Activated CD4-positive, alpha-beta memory T cell treated with anti-CD3 and anti-CD28 coated beads, Interleukin-2, amount 10 ng/mL, durations not matched to agents 7 days and 5 days (primary cell): ENCODE results near the gene VASP. TPM values are rescaled to one million over a fixed set of nuclear protein-coding genes. Genes with fewer than 3 reads are reported as not detected.

Source experiments
- CTCF ChIA-PET: fragments of 350-600 bp; sonication (Branson Sonifier 250); formaldehyde crosslinking; loops from one replicate; lab custom pipeline; 2021; ENCODE audit warnings: antibody characterized with exemption, inconsistent platforms; lab: Charles Lee
- POLR2A ChIA-PET: fragments of 350-600 bp; sonication (Branson Sonifier 250); formaldehyde crosslinking; loops from one replicate; lab custom pipeline; 2021; ENCODE audit warnings: antibody characterized with exemption; lab: Charles Lee
- DNase-seq: peaks from one replicate; pipeline ENCODE4 v3.0.0-alpha.2; 2020
- H3K27ac Mint-ChIP-seq: one replicate; pipeline ENCODE4 v1.8.0; 2021; ENCODE audit warnings: mild to moderate bottlenecking, mixed read lengths
- H3K27me3 Mint-ChIP-seq: one replicate; pipeline ENCODE4 v1.8.0; 2021; ENCODE audit warnings: mixed read lengths
- H3K36me3 Mint-ChIP-seq: one replicate; pipeline ENCODE4 v1.8.0; 2021; ENCODE audit warnings: low read depth, mixed read lengths
- H3K4me1 Mint-ChIP-seq: one replicate; pipeline ENCODE4 v1.8.0; 2021; ENCODE audit warnings: mixed read lengths
- H3K4me3 Mint-ChIP-seq: one replicate; pipeline ENCODE4 v1.8.0; 2021; ENCODE audit warnings: mild to moderate bottlenecking, mixed read lengths
- H3K9me3 Mint-ChIP-seq: one replicate; pipeline ENCODE4 v1.8.0; 2021; ENCODE audit warnings: mixed read lengths
- total RNA-seq, 2 experiments: library from RNA; stranded (reverse); gene quantifications; one replicate each; pipeline ENCODE4 v1.2.3, GENCODE V29; 2021

VASP gene
- total RNA-seq, 2 experiments from 2014 or later, result 224 to 233 TPM

GRCh38 chr19:45526143-45526542 lies 18.9 kb downstream of the VASP start:
- Mint-ChIP-seq H3K4me1 (peaks cover 30% of the 10 kb centered on the region), H3K27ac (no peak overlapping the region), H3K27me3 (no peaks in the 10 kb centered on the region), H3K4me3 (no peak overlapping the region), H3K36me3 (peaks cover 61% of the 10 kb centered on the region), H3K9me3 (no peaks in the 10 kb centered on the region)
- DNase-seq, result no peak
- POLR2A ChIA-PET, result interaction anchor here (0.7 kb wide), 1 partner anchor 18 kb away, joined by 3 read pairs; no protein-coding TSS in a partner anchor
- CTCF ChIA-PET, result interaction anchor here (1.3 kb wide), 1 partner anchor 32 kb away, joined by 7 read pairs; no protein-coding TSS in a partner anchor

- Mint-ChIP-seq H3K36me3 (peaks cover 62% of the 10 kb centered on the region), H3K27me3 (no peaks in the 10 kb centered on the region), H3K4me1 (peaks cover 25% of the 10 kb centered on the region), H3K9me3 (peaks cover 6% of the 10 kb centered on the region), H3K4me3 (no peak overlapping the region), H3K27ac (no peak overlapping the region)
- ChIA-PET POLR2A (interaction anchor here (0.8 to 1.3 kb wide), 3 partner anchors 45 to 119 kb away, joined by 3 to 5 read pairs (median 3); no protein-coding TSS in a partner anchor), CTCF (interaction anchor here (0.6 to 1.2 kb wide), 2 partner anchors 32 to 47 kb away, joined by 3 to 5 read pairs; no protein-coding TSS in a partner anchor)
- DNase-seq, result no peak
Measured at GRCh38 chr19:45526971-45527370, 19.7 kb downstream of the VASP start.

GRCh38 chr19:45527731-45528130 lies 20.5 kb downstream of the VASP start:
- H3K4me1 Mint-ChIP-seq, result peaks cover 22% of the 10 kb centered on the region
- ChIA-PET CTCF (interaction anchor here (0.6 to 1.2 kb wide), 2 partner anchors 31 to 46 kb away, joined by 3 to 5 read pairs; no protein-coding TSS in a partner anchor), POLR2A (interaction anchor here (0.8 to 1.3 kb wide), 3 partner anchors 44 to 118 kb away, joined by 3 to 5 read pairs (median 3); no protein-coding TSS in a partner anchor)
- H3K4me3 Mint-ChIP-seq, result no peak overlapping the region
- no peak for DNase-seq
- no peak overlapping the region for H3K27ac Mint-ChIP-seq
- H3K27me3 Mint-ChIP-seq, result no peaks in the 10 kb centered on the region
- peaks cover 10% of the 10 kb centered on the region for H3K9me3 Mint-ChIP-seq
- peaks cover 59% of the 10 kb centered on the region for H3K36me3 Mint-ChIP-seq

GRCh38 chr19:45528149-45528743 lies 21.0 kb downstream of the VASP start:
- Mint-ChIP-seq H3K27ac (no peak overlapping the region), H3K36me3 (peaks cover 56% of the 10 kb centered on the region), H3K4me1 (peaks cover 18% of the 10 kb centered on the region), H3K4me3 (no peak overlapping the region), H3K27me3 (no peaks in the 10 kb centered on the region), H3K9me3 (peaks cover 10% of the 10 kb centered on the region)
- ChIA-PET POLR2A (interaction anchor here (1.3 kb wide), 1 partner anchor 117 kb away, joined by 5 read pairs; no protein-coding TSS in a partner anchor), CTCF (interaction anchor here (1.5 kb wide), 1 partner anchor 114 kb away, joined by 8 read pairs; no protein-coding TSS in a partner anchor)
- DNase-seq, result no peak

GRCh38 chr19:45528744-45529419 lies 21.6 kb downstream of the VASP start:
- DNase-seq, result no peak
- Mint-ChIP-seq H3K4me3 (no peak overlapping the region), H3K27me3 (no peaks in the 10 kb centered on the region), H3K4me1 (peaks cover 12% of the 10 kb centered on the region), H3K27ac (no peak overlapping the region), H3K9me3 (peaks cover 10% of the 10 kb centered on the region), H3K36me3 (peaks cover 49% of the 10 kb centered on the region)
- POLR2A ChIA-PET, result interaction anchor here (0.5 to 0.6 kb wide), 2 partner anchors 150 to 1611 kb away, joined by 3 read pairs; no protein-coding TSS in a partner anchor
- CTCF ChIA-PET, result interaction anchor here (1.5 kb wide), 1 partner anchor 113 kb away, joined by 8 read pairs; no protein-coding TSS in a partner anchor

GRCh38 chr19:45529420-45529785 lies 22.1 kb downstream of the VASP start:
- H3K27ac Mint-ChIP-seq, result no peak overlapping the region
- no peak for DNase-seq
- peaks cover 11% of the 10 kb centered on the region for H3K4me1 Mint-ChIP-seq
- peaks cover 10% of the 10 kb centered on the region for H3K9me3 Mint-ChIP-seq
- H3K4me3 Mint-ChIP-seq, result no peak overlapping the region
- no peaks in the 10 kb centered on the region for H3K27me3 Mint-ChIP-seq
- ChIA-PET POLR2A (interaction anchor here (0.5 to 1.7 kb wide), 3 partner anchors 14 to 1610 kb away, joined by 3 to 6 read pairs (median 3); no protein-coding TSS in a partner anchor), CTCF (interaction anchor here (1.5 kb wide), 1 partner anchor 113 kb away, joined by 8 read pairs; no protein-coding TSS in a partner anchor)
- H3K36me3 Mint-ChIP-seq, result peaks cover 44% of the 10 kb centered on the region

- Mint-ChIP-seq H3K4me3 (no peak overlapping the region), H3K27me3 (no peaks in the 10 kb centered on the region), H3K27ac (no peak overlapping the region), H3K4me1 (peaks cover 4% of the 10 kb centered on the region), H3K36me3 (peaks cover 29% of the 10 kb centered on the region), H3K9me3 (peaks cover 10% of the 10 kb centered on the region)
- ChIA-PET CTCF (interaction anchor here (0.7 to 1.0 kb wide), 4 partner anchors 16 to 75 kb away, joined by 3 to 9 read pairs (median 5); no protein-coding TSS in a partner anchor), POLR2A (interaction anchor here (1.3 to 1.7 kb wide), 2 partner anchors 13 to 16 kb away, joined by 3 to 6 read pairs; no protein-coding TSS in a partner anchor)
- no peak for DNase-seq
Measured at GRCh38 chr19:45531349-45531748, 24.1 kb downstream of the VASP start.

- Mint-ChIP-seq H3K36me3 (peaks cover 10% of the 10 kb centered on the region), H3K27me3 (no peaks in the 10 kb centered on the region), H3K4me3 (no peak overlapping the region), H3K27ac (no peak overlapping the region), H3K4me1 (peaks cover 7% of the 10 kb centered on the region), H3K9me3 (peaks cover 7% of the 10 kb centered on the region)
- POLR2A ChIA-PET, result no interaction called here
- CTCF ChIA-PET, result no interaction called here
- DNase-seq, result no peak
Measured at GRCh38 chr19:45539459-45539858, 32.2 kb downstream of the VASP start.

- H3K27ac Mint-ChIP-seq, result no peak overlapping the region
- H3K36me3 Mint-ChIP-seq, result peaks cover 4% of the 10 kb centered on the region
- peaks cover 7% of the 10 kb centered on the region for H3K9me3 Mint-ChIP-seq
- H3K27me3 Mint-ChIP-seq, result no peaks in the 10 kb centered on the region
- no peak overlapping the region for H3K4me3 Mint-ChIP-seq
- POLR2A ChIA-PET, result no interaction called here
- CTCF ChIA-PET, result interaction anchor here (2.1 kb wide), 1 partner anchor 16 kb away, joined by 9 read pairs; no protein-coding TSS in a partner anchor
- peaks cover 7% of the 10 kb centered on the region for H3K4me1 Mint-ChIP-seq
- DNase-seq, result no peak
Measured at GRCh38 chr19:45542234-45542668, 35.0 kb downstream of the VASP start.

GRCh38 chr19:45547211-45547770 lies 40.0 kb downstream of the VASP start:
- POLR2A ChIA-PET, result no interaction called here
- Mint-ChIP-seq H3K4me1 (peaks cover 7% of the 10 kb centered on the region), H3K4me3 (no peak overlapping the region), H3K9me3 (no peaks in the 10 kb centered on the region), H3K27ac (no peak overlapping the region), H3K27me3 (no peaks in the 10 kb centered on the region), H3K36me3 (no peaks in the 10 kb centered on the region)
- no peak for DNase-seq
- CTCF ChIA-PET, result interaction anchor here (1.4 to 2.4 kb wide), 2 partner anchors 11 to 108 kb away, joined by 3 to 10 read pairs; no protein-coding TSS in a partner anchor

- no peaks in the 10 kb centered on the region for H3K9me3 Mint-ChIP-seq
- H3K4me3 Mint-ChIP-seq, result no peak overlapping the region
- CTCF ChIA-PET, result interaction anchor here (1.3 to 2.4 kb wide), 3 partner anchors 10 to 109 kb away, joined by 3 to 10 read pairs (median 3); no protein-coding TSS in a partner anchor
- DNase-seq, result no peak
- H3K4me1 Mint-ChIP-seq, result peaks cover 7% of the 10 kb centered on the region
- no peaks in the 10 kb centered on the region for H3K27me3 Mint-ChIP-seq
- no peak overlapping the region for H3K27ac Mint-ChIP-seq
- H3K36me3 Mint-ChIP-seq, result no peaks in the 10 kb centered on the region
- POLR2A ChIA-PET, result no interaction called here
Measured at GRCh38 chr19:45547965-45548609, 40.8 kb downstream of the VASP start.

- ChIA-PET POLR2A (no interaction called here), CTCF (no interaction called here)
- Mint-ChIP-seq H3K27me3 (no peaks in the 10 kb centered on the region), H3K36me3 (no peaks in the 10 kb centered on the region), H3K9me3 (no peaks in the 10 kb centered on the region), H3K4me1 (peaks cover 3% of the 10 kb centered on the region), H3K4me3 (no peak overlapping the region), H3K27ac (no peak overlapping the region)
- no peak for DNase-seq
Measured at GRCh38 chr19:45553464-45553863, 46.2 kb downstream of the VASP start.
